HUDEP-2 (cell line): ENCODE results near the gene CFAP299.

Experiments used
- DNase-seq, 76 experiments: peaks; one replicate each; lab custom pipeline; 2025; ENCODE audit not compliant: unreplicated experiment in 76 of 76; lab: John Stamatoyannopoulos, UW

The CFAP299 gene

DNA sequence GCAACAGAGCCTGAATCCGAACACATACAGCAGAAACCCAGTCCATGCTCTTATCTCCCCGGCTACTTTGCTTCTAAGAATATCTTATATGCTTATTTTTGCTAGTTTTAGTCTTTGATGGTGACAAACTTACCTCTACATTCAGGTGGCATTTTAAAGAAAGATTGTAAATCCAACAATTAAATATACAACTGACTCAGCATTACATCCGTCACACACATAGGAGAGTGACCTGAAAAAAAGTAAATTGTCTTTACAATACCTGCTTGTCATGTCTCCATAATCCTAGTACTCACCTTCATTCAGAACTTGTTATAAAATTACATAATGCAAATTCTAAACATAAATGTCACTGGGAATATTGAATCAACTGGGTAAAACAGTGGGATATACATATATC lies 664.4 kb downstream of the CFAP299 start:
- DNase-seq, result no peak

DNA sequence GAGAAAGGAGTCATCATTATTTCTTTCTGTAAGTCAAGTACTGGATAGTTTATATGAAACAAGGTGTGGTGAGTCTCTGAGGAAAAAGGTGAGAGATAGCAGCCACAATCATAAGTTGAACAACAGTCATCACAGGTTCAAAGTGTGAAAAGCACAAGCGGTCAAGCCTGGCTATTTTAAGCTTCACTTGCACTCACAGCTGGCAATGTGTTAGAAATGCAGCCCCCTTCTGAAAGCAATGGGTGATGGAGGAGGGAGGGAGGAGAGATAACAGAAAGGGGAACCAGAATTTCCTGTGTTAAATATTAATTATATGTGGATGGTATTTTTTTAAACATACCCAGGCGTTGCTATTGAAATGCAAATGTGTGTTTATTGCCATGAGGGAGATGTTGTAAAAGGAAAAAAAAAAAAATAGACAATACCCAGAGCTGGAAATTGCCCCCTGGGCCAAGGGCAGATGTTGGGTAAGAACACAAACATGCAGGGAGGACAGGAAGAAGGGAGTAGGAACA lies 668.1 kb downstream of the CFAP299 start:
- DNase-seq, result no peak

DNA sequence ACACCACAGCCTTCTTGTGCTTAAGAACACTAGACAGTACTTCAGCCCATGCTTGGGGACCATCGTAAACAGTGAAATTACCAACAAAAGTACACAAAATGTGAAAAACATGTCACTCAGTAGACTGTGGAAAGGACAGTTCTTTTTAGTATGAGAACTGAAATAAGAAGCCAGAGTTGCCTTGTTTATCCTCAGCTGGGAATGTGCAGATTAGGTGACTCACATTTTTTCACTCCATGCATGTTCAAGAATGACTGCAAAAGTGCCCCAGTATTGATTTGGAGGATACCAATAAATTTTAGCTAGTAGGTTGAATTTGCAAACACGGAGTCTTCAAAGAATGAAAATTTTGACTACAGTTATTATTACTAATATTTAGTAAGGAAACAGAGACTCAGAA lies 671.9 kb downstream of the CFAP299 start:
- DNase-seq, result no peak
